Stimulated activated CD4-positive, alpha-beta T cell treated with anti-CD3 and anti-CD28 coated beads, Interleukin-12 subunit alpha, Interleukin-12 subunit beta, amount 100 ng/mL, for 48 hours (primary cell): ENCODE measurements around the gene GAPDHS.
A peak's percentile ranks its signal among the peaks of the same experiment; 100 is the strongest.

Experiments used
- DNase-seq, 3 donors: peaks; one replicate each; pipeline ENCODE4 v3.0.0-alpha.2; 2020; ENCODE audit warnings: low read depth in 2 of 3, low spot score in 1 of 3

Gene GAPDHS

GRCh38 chr19:35534803-35535480 lies 1.7 kb downstream of the GAPDHS start:
- DNase-seq = no peak

GRCh38 chr19:35539314-35539713 lies 6.1 kb downstream of the GAPDHS start:
- no peak for DNase-seq

DNA sequence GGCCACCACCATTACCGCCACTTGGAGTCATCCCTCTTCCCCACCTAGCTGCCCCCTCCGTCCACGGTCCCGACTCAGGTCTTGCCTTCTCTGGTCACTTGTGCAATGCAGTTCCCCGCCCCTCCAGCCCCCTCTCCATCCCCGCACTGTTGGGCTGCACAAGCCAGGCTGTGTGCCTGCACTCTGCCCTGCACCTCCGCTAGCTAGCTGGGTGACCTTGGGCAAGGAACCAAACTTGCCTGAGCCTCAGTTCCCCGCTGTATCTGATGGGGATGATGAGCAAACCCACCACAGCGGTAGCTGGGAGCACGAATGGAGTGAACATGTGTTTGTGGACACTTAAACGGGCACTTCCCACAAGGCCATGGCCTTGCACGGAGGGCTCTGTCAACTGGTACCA lies 6.6 kb downstream of the GAPDHS start:
- no peak for DNase-seq

- DNase-seq = no peak
These were observed 7.2 kb downstream of the GAPDHS start for GRCh38 chr19:35540356-35540927.

- DNase-seq = no peak
These were observed 9.0 kb downstream of the GAPDHS start for GRCh38 chr19:35542209-35542608.

- no peak for DNase-seq
These were observed 10.2 kb downstream of the GAPDHS start for GRCh38 chr19:35543280-35544109.

- no peak for DNase-seq
These were observed 11.0 kb downstream of the GAPDHS start for GRCh38 chr19:35544110-35544802.

- peak; percentile 66 to 86 (median 72) for DNase-seq
These were observed 12.0 kb downstream of the GAPDHS start, which contains the start of gene TMEM147 for GRCh38 chr19:35545001-35545854. TSS of gene TMEM147 (plus strand) at chr19:35545626. CDS start at chr19:35545740, 114 bp downstream.

- peak; percentile 54 to 62 (median 58) for DNase-seq
These were observed 12.7 kb downstream of the GAPDHS start for GRCh38 chr19:35545855-35546381.

DNA sequence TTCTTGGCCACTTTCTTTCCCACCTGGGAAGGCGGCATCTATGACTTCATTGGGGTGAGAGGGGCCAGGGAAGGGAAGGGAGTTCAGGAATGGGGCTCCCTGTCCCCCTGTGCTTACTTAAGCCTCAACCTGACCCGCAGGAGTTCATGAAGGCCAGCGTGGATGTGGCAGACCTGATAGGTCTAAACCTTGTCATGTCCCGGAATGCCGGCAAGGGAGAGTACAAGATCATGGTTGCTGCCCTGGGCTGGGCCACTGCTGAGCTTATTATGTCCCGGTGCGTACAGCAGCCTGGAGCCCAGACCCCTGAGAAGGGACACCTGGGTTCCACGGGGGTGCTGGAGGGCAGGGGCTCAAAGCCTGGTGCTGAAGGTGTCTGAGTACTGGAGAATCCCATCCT lies 13.3 kb downstream of the GAPDHS start:
- no peak for DNase-seq

DNA sequence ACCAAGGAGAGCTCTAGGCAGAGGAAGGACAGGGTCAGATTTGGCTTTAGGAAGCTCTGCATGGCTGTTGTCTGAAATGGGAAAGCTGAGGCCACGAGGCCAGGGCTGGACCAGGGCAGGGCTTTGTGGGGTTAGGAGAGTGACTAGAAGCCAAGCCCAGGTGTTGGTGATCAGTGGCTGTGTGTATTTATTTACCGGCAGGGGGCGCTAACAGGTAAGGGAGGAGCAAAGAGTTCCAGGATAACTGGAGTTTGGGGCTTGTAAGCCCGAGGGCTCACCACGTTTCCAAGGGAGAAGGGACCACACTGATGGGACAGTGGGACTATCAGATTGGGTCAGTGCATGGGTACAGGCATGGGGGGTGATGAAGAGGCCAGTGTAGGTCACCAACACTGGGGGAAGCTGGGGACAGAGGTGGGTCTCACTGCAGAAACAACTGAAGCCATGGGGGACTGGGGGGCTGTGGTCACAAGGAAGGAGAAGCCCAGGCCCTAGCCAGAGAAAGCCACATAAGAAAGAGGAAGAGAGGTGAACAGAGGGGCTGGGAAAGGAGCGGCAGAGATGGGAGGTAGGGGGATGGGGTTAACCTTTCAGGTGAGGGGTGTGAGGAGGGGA lies 16.0 kb downstream of the GAPDHS start:
- DNase-seq = peak in 2 of 3 donors; percentile 25 to 53

GRCh38 chr19:35549879-35550523 lies 16.7 kb downstream of the GAPDHS start:
- no peak for DNase-seq

DNA sequence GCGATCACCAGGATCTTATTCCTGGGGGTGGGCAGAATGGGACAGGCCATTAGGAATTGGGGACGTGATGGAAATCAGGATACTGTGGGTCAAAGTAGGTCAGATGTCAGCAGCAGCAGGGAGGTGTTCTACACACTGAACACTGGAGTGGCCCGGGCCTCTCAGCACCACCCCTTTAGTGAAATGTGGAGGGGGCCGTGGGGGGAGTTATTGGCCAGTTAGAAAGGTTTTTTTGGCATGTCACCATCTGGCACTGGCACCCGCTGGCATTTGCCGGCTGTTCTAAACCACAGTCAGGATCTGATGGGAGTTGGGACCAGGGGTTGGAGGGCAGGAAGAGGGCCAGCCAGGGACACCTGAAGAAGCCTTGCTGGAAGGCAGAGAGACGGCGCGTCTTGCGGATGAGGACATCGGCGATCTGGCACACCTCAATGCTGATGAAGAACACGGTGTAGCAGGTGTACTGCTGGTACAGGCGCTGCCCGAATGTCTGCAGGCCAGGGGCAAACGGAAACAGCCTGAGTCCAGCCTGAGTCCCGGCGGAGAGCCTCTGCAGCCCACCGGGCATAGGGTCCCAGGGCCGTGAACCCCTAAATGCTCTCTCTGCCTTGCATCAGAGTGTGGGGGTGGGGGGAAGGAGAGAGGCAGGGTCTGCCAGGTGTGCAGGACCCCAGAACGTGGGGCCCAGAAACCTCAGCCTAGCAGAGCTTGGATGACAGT lies 18.0 kb downstream of the GAPDHS start:
- DNase-seq = no peak

DNA sequence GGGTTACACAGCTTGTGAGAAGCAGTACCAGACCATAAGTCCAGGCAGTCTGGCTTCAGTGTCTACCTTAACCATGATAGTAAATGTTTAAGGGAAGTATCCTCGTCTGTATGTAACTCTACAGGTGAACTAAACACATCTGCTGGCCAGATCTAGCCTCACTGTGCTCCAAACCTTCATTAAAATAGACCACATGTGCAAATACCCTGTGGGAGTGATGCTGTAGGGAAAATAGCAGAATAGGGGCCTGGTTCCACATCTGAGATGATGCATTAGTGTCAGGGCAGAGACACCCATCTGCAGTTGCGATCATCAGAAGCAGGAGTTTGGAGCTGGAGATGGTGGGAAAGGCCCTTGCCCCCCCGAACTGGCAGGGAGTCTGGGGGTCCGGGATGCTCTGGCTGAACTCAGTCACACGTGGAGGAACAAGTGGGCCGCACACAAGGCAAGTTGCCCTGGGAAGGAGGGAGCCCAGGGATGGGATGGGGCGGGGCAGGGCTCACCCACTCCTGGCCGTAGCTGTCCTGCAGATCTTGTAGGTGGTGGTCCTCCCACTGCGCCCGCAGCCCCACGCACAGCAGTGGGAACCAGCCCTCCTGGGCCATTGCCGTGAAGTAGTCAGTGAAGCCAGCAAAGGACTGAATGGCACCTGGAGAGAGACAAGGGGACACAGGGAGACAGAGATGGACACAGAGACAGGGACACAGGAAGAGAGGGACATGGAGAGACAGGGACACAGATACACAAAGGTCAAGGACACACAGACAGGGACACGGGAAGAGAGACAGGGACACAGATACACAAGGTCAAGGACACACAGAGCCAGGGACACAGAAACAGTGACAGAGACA lies 19.5 kb downstream of the GAPDHS start:
- no peak for DNase-seq

GRCh38 chr19:35553385-35554000 lies 20.2 kb downstream of the GAPDHS start:
- DNase-seq = no peak

DNA sequence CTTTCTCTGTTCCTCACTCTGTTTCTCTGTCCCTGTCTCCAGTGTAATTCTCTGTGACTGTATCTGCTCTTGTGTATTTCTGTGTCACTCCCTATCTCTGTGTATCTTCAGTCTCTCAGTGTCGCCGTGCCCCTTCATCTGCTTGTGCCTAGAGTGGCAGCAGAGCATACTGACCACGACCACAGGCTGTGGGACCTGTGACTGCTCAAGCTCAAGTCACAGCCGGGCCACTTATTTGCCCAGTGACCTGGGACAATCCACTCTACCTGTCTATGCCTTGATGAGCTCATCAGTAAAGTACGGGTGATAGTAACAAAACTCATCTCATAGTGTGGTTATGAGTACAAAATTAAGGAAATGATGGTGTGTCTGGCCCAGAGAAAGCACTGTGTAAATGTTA lies 20.8 kb downstream of the GAPDHS start:
- no peak for DNase-seq

GRCh38 chr19:35555301-35556005 lies 22.2 kb downstream of the GAPDHS start:
- DNase-seq = no peak
